ENCODE results near the gene LRRC28.
"Not testable (repeated sequence)": the region's sequence is repeated elsewhere in the genome, so short reads cannot be mapped to it uniquely, and the experiment has no call there.

LRRC28 gene

DNA sequence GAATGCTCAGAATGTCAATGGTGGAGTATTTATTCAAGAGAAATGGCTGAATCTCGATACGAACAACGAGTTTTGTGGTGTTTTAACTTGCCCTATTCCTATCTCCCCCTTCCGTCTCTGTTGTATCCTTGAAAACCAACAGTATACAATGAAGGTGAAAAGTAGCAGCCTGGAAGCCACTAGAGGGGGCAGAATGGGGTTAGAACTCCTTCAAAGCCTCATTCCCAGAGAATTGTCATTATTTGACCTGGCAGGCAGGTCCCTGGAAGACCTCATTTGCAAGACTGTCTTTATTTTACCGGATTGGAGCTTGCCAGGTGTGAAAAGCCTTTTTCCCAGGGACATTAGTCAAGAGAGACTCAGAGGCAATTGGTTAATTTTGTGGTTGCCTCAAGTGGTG, 139.4 kb downstream of the LRRC28 start:
- H3K4me3 ChIP-seq (ENCODE audit: low read depth, low read length) = no peak overlapping the region
- no peaks in the 10 kb centered on the region for H3K36me3 ChIP-seq
- H3K9me3 ChIP-seq (ENCODE audit: severe bottlenecking) = no peaks in the 10 kb centered on the region
- H3K27me3 ChIP-seq (ENCODE audit: insufficient read depth, low read depth, severe bottlenecking) = no peaks in the 10 kb centered on the region
- TF ChIP-seq, protein P1, sequence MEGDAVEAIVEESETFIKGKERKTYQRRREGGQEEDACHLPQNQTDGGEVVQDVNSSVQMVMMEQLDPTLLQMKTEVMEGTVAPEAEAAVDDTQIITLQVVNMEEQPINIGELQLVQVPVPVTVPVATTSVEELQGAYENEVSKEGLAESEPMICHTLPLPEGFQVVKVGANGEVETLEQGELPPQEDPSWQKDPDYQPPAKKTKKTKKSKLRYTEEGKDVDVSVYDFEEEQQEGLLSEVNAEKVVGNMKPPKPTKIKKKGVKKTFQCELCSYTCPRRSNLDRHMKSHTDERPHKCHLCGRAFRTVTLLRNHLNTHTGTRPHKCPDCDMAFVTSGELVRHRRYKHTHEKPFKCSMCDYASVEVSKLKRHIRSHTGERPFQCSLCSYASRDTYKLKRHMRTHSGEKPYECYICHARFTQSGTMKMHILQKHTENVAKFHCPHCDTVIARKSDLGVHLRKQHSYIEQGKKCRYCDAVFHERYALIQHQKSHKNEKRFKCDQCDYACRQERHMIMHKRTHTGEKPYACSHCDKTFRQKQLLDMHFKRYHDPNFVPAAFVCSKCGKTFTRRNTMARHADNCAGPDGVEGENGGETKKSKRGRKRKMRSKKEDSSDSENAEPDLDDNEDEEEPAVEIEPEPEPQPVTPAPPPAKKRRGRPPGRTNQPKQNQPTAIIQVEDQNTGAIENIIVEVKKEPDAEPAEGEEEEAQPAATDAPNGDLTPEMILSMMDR (IDR thresholded peaks at IDR 0.05; ENCODE audit: low read depth, low read length) = no peak
- no peak overlapping the region for H3K27ac ChIP-seq
- no peak for DNase-seq

DNA sequence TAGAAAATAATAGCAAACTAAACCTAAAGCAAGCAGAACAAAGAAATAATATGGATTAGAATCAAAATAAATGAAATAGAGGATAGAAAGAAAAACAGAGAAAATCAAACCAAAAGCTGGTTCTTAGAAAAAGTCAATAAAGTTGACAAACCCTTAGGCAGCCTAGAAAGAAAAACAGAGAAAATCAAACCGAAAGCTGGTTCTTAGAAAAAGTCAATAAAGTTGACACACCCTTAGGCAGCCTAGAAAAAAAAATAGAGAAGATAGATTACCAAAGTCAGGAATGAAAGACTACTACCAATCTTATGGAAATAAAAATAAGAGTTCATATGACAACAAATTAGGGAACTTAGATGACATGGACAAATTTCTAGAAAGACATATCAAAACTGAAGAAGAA, 142.4 kb downstream of the LRRC28 start:
- no peak overlapping the region for H3K27ac ChIP-seq
- H3K9me3 ChIP-seq (ENCODE audit: severe bottlenecking) = no peaks in the 10 kb centered on the region
- no peaks in the 10 kb centered on the region for H3K36me3 ChIP-seq
- no peaks in the 10 kb centered on the region for H3K27me3 ChIP-seq (ENCODE audit: insufficient read depth, low read depth, severe bottlenecking)
- no peak overlapping the region for H3K4me3 ChIP-seq (ENCODE audit: low read depth, low read length)
- DNase-seq = no peak
- TF ChIP-seq, protein P1 (IDR thresholded peaks at IDR 0.05; ENCODE audit: low read depth, low read length) = no peak

DNA sequence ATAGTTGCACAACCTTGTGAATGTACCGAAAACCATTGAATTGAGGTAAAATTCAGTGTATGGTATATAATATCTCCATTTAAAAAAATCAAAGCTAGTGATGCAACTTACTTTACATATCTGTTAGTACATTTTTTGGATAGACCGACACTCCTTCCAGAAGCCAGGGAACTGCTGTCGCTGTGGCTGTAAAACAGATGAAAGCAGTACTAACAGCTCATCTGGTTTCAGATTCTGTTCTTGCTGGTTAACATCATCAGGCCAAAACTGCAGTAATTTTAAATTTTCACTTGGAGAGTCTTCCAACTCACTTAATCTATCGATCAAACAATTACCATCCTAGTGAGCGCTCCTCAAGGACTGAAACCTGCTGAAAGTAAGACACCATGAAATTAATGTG, 145.1 kb downstream of the LRRC28 start:
- TF ChIP-seq, protein P1 (IDR thresholded peaks at IDR 0.05; ENCODE audit: low read depth, low read length) = no peak
- Histone ChIP-seq H3K27me3 (ENCODE audit: insufficient read depth, low read depth, severe bottlenecking) (no peaks in the 10 kb centered on the region), H3K9me3 (ENCODE audit: severe bottlenecking) (no peaks in the 10 kb centered on the region)

DNA sequence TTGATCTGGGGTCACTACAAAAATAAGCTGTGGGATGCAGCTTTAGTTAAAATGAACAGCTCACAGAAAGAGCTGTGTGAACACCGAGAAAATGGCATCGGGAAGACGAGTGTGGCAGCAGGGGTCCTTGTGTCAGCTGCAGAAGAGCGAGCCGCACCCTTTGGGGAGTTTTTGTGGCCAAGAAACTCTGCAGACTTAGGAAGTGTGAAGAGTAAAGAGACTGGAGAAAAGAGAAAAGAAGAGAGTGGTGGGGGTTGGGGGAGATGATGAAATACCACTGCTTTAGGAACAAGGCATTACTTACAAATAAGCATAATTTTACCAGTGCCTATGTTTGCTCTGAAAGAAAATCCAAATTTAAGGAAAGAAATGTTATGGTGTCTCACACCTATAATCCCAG, 147.8 kb downstream of the LRRC28 start:
- no peaks in the 10 kb centered on the region for H3K27me3 ChIP-seq (ENCODE audit: insufficient read depth, low read depth, severe bottlenecking)
- no peak overlapping the region for H3K4me3 ChIP-seq (ENCODE audit: low read depth, low read length)
- no peak overlapping the region for H3K27ac ChIP-seq
- TF ChIP-seq, protein P1 (IDR thresholded peaks at IDR 0.05; ENCODE audit: low read depth, low read length) = no peak
- no peaks in the 10 kb centered on the region for H3K36me3 ChIP-seq
- H3K9me3 ChIP-seq (ENCODE audit: severe bottlenecking) = no peaks in the 10 kb centered on the region
- no peak for DNase-seq

More for the DNA sequence above, 145.1 kb downstream of the LRRC28 start:
- Histone ChIP-seq H3K4me3 (ENCODE audit: low read depth, low read length) (no peak overlapping the region), H3K36me3 (no peaks in the 10 kb centered on the region), H3K27ac (no peak overlapping the region)
- no peak for DNase-seq

DNA sequence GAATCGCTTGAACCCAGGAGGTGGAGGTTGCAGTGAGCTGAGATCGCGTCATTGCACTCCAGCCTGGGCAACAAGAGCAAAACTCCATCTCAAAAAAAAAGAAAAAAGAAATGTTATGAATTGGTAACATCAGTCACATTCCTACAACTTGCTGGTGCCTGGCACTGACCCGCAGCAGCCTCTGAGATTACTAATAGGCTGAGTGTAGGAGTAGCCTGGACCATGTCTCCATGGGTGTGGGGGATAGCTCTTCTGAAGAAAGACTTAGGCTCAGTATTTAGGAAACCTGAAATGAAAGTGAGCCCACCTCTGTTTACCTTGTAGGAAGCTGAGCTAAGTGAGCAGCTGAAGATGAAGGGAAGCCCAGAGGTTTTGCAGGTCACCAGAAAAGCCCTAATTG, 148.3 kb downstream of the LRRC28 start:
- Histone ChIP-seq H3K4me3 (ENCODE audit: low read depth, low read length) (no peak overlapping the region), H3K27me3 (ENCODE audit: insufficient read depth, low read depth, severe bottlenecking) (no peaks in the 10 kb centered on the region), H3K36me3 (no peaks in the 10 kb centered on the region), H3K9me3 (ENCODE audit: severe bottlenecking) (no peaks in the 10 kb centered on the region), H3K27ac (no peak overlapping the region)
- DNase-seq = no peak
- TF ChIP-seq, protein P1 (IDR thresholded peaks at IDR 0.05; ENCODE audit: low read depth, low read length) = no peak

DNA sequence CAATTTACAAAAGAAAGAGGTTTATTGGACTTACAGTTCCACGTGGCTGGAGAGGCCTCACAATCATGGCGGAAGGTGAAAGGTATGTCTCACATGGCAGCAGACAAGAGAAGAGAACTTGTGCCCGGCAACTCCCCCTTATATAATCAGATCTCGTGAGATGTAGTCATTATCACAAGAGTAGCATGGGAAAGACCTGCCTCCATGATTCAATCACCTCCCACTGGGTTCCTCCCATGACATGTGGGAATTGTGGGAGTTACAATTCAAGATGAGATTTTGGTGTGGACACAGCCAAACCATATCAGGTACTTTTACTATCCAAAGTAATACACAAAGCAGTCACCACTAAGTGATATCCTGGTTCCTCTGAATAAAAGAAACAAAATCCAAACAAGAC, 149.9 kb downstream of the LRRC28 start:
- H3K4me3 ChIP-seq (ENCODE audit: low read depth, low read length); H3K27ac ChIP-seq: not testable (repeated sequence)

More for the DNA sequence above, 149.9 kb downstream of the LRRC28 start:
- DNase-seq; H3K9me3 ChIP-seq (ENCODE audit: severe bottlenecking); H3K36me3 ChIP-seq; H3K27me3 ChIP-seq (ENCODE audit: insufficient read depth, low read depth, severe bottlenecking): not testable (repeated sequence)

Measured in WERI-Rb-1 (cell line).